Mucosa of descending colon (tissue), 3 donors: ENCODE measurements around the gene NR3C1. TPM values are rescaled to one million over a fixed set of nuclear protein-coding genes. Genes with fewer than 3 reads are reported as not detected.

Source experiments
- ATAC-seq: fragments of 200-7000 bp; cut with Tn5 transposase; one replicate; pipeline ENCODE4 v1.9.1; 2020; ENCODE audit warnings: mild to moderate bottlenecking, moderate library complexity
- DNase-seq, 3 donors: peaks; one replicate each; pipeline ENCODE4 v3.0.0-alpha.2; 2020
- H3K36me3 ChIP-seq: fragments of 200-600 bp; one replicate; pipeline ENCODE4 v1.8.0; 2021; ENCODE audit warnings: low read depth, mild to moderate bottlenecking
- H3K4me1 ChIP-seq: fragments of 200-600 bp; one replicate; pipeline ENCODE4 v1.8.0; 2021; ENCODE audit warnings: low read depth, mild to moderate bottlenecking
- H3K4me3 ChIP-seq: fragments of 200-600 bp; one replicate; pipeline ENCODE4 v1.8.0; 2021; ENCODE audit warnings: mild to moderate bottlenecking
- H3K9me3 ChIP-seq: fragments of 200-600 bp; one replicate; pipeline ENCODE4 v1.8.0; 2021; ENCODE audit warnings: mild to moderate bottlenecking
- CTCF ChIP-seq: fragments of 200-600 bp; IDR thresholded peaks from one replicate; pipeline ENCODE4 v1.8.0; 2022; ENCODE audit warnings: antibody characterized with exemption, mild to moderate bottlenecking
- intact Hi-C, 2 donors: fragments of 100-400 bp; cut with DNase I in 1 of 2; cut with micrococcal nuclease in 1 of 2; formaldehyde crosslinking; loops; one replicate each; pipeline versions ENCODE4 v1.11.0 to v1.11.1; 2022; cut with DNase I, micrococcal nuclease
- total RNA-seq, 3 donors: library from RNA; stranded (reverse); fragmentation: NEBNext Ultra II Directional in 2 of 3; extraction: Animal tissue kit (Norgen Biotek cat#: 25700) in 2 of 3; gene quantifications; one replicate each; pipeline versions ENCODE4 v1.2.1 to v1.2.4, GENCODE V29; 2021 to 2023
- donor health status: DM: no; HTN: no; CAD: no; lungs with moderate emphysema.
- donor health status: DM: no; HTN: no; CAD: no.
- donor health status: DM: no; HTN: yes; CAD: no.

The NR3C1 gene
- total RNA-seq, 3 donors from 2014 or later: 25.6 to 59.0 (median 27.7) TPM

GRCh38 chr5:143364061-143364460 lies 39.4 kb downstream of the NR3C1 start:
- H3K36me3 ChIP-seq: no peaks in the 10 kb centered on the region
- no peak overlapping the region for H3K4me3 ChIP-seq
- peaks cover 4% of the 10 kb centered on the region for H3K4me1 ChIP-seq
- ATAC-seq (no peak), DNase-seq (no peak)
- intact Hi-C loops: no loop called here
- TF ChIP-seq CTCF: no peak
- peaks cover 3% of the 10 kb centered on the region for H3K9me3 ChIP-seq

DNA sequence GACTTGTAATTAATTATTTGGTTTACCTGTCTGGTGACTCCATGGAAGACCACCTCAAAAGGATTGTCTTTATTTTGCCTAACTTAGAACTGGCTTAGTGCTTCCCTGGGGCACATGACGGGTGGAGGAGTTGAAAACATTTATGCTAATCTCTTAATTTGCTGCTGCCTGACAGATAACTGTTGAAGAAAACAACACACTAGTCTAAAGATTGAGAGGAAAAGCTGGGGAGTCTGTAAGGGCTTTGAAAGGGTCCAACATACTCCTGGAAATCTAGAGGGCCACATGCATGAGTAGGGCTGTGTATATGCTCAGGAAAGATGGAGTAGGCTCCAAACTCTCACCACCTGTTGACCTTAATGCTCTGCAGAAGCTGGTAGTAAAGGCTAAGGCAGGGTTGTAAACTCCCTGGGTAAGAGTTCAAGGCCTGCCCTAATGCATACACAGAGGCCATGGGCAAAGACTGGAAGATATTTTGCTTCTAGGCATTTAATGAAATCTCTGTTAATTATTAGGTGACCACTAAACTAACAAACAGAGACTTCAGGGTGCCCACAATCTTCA lies 40.7 kb downstream of the NR3C1 start:
- TF ChIP-seq CTCF: no peak

GRCh38 chr5:143361438-143361837 lies 42.0 kb downstream of the NR3C1 start:
- Histone ChIP-seq H3K4me1 (peaks cover 4% of the 10 kb centered on the region), H3K36me3 (no peaks in the 10 kb centered on the region), H3K9me3 (peaks cover 3% of the 10 kb centered on the region), H3K4me3 (no peak overlapping the region)
- no peak for TF ChIP-seq CTCF
- intact Hi-C loops: no loop called here
- DNase-seq: no peak
- no peak for ATAC-seq

More for the DNA sequence above, 40.7 kb downstream of the NR3C1 start:
- Histone ChIP-seq H3K4me3 (no peak overlapping the region), H3K36me3 (no peaks in the 10 kb centered on the region), H3K4me1 (peaks cover 4% of the 10 kb centered on the region), H3K9me3 (peaks cover 3% of the 10 kb centered on the region)
- intact Hi-C loops: no loop called here
- ATAC-seq (no peak), DNase-seq (no peak)

GRCh38 chr5:143360755-143361154 lies 42.7 kb downstream of the NR3C1 start:
- Histone ChIP-seq H3K36me3 (no peaks in the 10 kb centered on the region), H3K4me3 (no peak overlapping the region), H3K9me3 (peaks cover 3% of the 10 kb centered on the region), H3K4me1 (peaks cover 4% of the 10 kb centered on the region)
- DNase-seq (no peak), ATAC-seq (no peak)
- no peak for TF ChIP-seq CTCF
- intact Hi-C loops: no loop called here

DNA sequence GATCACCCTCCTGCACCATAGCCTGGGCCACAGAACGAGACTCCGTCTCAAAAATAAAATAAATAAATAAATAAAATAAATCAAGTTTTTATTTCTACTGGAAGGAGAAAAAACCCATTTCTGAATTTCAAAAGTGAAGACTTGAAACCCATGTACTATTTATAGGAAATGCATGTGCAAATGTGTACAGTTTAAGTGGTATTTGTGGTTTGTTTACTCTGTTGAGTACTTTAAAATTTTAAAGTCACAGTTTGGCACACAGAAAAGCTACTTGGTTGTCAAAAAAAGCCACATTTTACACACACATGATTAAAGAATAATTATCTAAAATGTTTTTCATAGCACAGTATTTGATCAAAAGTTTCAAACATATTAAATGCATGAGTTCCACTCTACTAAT lies 43.6 kb downstream of the NR3C1 start:
- H3K4me1 ChIP-seq: peaks cover 9% of the 10 kb centered on the region

More for the DNA sequence above, 43.6 kb downstream of the NR3C1 start:
- ATAC-seq: no peak
- H3K36me3 ChIP-seq: no peaks in the 10 kb centered on the region
- H3K9me3 ChIP-seq: peaks cover 3% of the 10 kb centered on the region
- TF ChIP-seq CTCF: no peak
- DNase-seq: no peak
- intact Hi-C loops: no loop called here
- no peak overlapping the region for H3K4me3 ChIP-seq
